Heart right ventricle (tissue), 16 donors: ENCODE results near the gene LRP1B. TPM values are rescaled to one million over a fixed set of nuclear protein-coding genes. Genes with fewer than 3 reads are reported as not detected.

ENCODE experiments used
- ATAC-seq, 8 donors: fragments of 200-7000 bp; cut with Tn5 transposase; one replicate each; pipeline ENCODE4 v1.9.1; 2020; ENCODE audit warnings: mild to moderate bottlenecking in 8 of 8, moderate library complexity in 8 of 8, moderate number of reproducible peaks in 1 of 8
- DNase-seq, 2 donors: peaks; one replicate each; pipeline ENCODE4 v3.0.0-alpha.2; 2020
- H3K27ac ChIP-seq, 10 donors: fragments of 200-600 bp; sonication (generic) in 2 of 10; one replicate each; pipeline versions ENCODE4 v1.5.0 to v1.8.0; 2020 to 2022; ENCODE audit warnings: mild to moderate bottlenecking in 3 of 10
- H3K27me3 ChIP-seq, 7 donors: fragments of 200-600 bp; one replicate each; pipeline ENCODE4 v1.8.0; 2021 to 2022; ENCODE audit warnings: mild to moderate bottlenecking in 2 of 7
- H3K36me3 ChIP-seq, 9 donors: fragments of 200-600 bp; sonication (generic) in 1 of 9; one replicate each; pipeline versions ENCODE4 v1.5.0 to v1.8.0; 2020 to 2022; ENCODE audit warnings: mild to moderate bottlenecking in 2 of 9
- H3K4me1 ChIP-seq, 9 donors: fragments of 200-600 bp; sonication (generic) in 1 of 9; one replicate each; pipeline versions ENCODE4 v1.5.0 to v1.8.0; 2020 to 2022; ENCODE audit warnings: mild to moderate bottlenecking in 4 of 9
- H3K4me3 ChIP-seq, 10 donors: fragments of 200-600 bp; sonication (generic) in 2 of 10; one replicate each; pipeline versions ENCODE4 v1.5.0 to v1.8.0; 2020 to 2022; ENCODE audit warnings: mild to moderate bottlenecking in 7 of 10, moderate library complexity in 2 of 10
- H3K9me3 ChIP-seq, 11 donors: fragments of 200-600 bp in 10 of 11; sonication (generic) in 2 of 11; one replicate each; pipeline versions ENCODE4 v1.5.0 to v1.8.0; 2013 to 2022; ENCODE audit warnings: mild to moderate bottlenecking in 2 of 11, control low read depth in 1 of 11, moderate library complexity in 1 of 11
- CTCF ChIP-seq, 9 donors: fragments of 200-600 bp; sonication (generic) in 2 of 9; IDR thresholded peaks; one replicate each; pipeline versions ENCODE4 v1.5.0 to v1.8.0; 2021 to 2022; ENCODE audit warnings: antibody characterized with exemption in 9 of 9, mild to moderate bottlenecking in 5 of 9, moderate library complexity in 1 of 9
- WGBS, 2 donors: extraction: QIAGEN DNeasy Blood & Tissue Kit; methylation state at CpG; one replicate each; pipeline ENCODE4 v1.1.7; 2013; ENCODE audit warnings: inconsistent platforms in 1 of 2; 5-methylcytosine and 5-hydroxymethylcytosine counted together
- intact Hi-C, 10 donors: fragments of 100-400 bp; cut with DNase I; formaldehyde crosslinking; loops; one replicate each; pipeline versions ENCODE4 v1.11.1 to v1.14.2; 2022
- polyA plus RNA-seq, 2 donors: library from polyadenylated mRNA; stranded (reverse); fragments of 200-250 nt; gene quantifications; one replicate each; pipeline ENCODE4 v1.2.3, GENCODE V29; 2013
- total RNA-seq, 10 donors: library from RNA; stranded (reverse); fragmentation: NEBNext Ultra II Directional in 3 of 10; extraction: Animal tissue kit (Norgen Biotek cat#: 25700) in 3 of 10; gene quantifications; one replicate each; pipeline versions ENCODE4 v1.2.1 to v1.2.4, GENCODE V29; 2021 to 2023
- donor health status: Arrhythmogenic right ventricular cardiomyopathy.
- donor health status: ischemic (EF 13 %, LVEDD 7.1; RV severe dilation, severe dysfunction).
- donor health status: healthy with polysubstance abuse.
- donor health status: DM: no; HTN: yes; CAD: no.
- donor health status: DM: no; HTN: no; CAD: no.
- donor health status: ischemic (EF 25% LVEDD 6.9; RV normal size, moderate dysfunction).
- donor health status: ischemic (EF 25% LVEDD 5.7; RV mildly dilated, moderate dysfunction).
- donor health status: healthy.
- donor health status: DM: yes; HTN: yes; CAD: no.
- donor health status: Ischemic cardiomyopathy.
- donor health status: ischemic (EF 35%, LVEDD 5.7; RV mildly dilated, moderate dysfunction).
- donor health status: nonischemic (EF 11% LVEDD 7.7; RV severe dilation, severe dysfunction).
- donor health status: DM: yes; HTN: yes; CAD: no.
- donor health status: PGD.
- donor health status: ischemic (EF 29% LVEDD 5.4; RV normal size, mild dysfunction).
- donor health status: nonischemic (EF 23%, LVEDD 6.1; RV moderate dilation, normal function).

The LRP1B gene
- total and polyA plus RNA-seq, 12 donors: 0.02 to 0.27 (median 0.14) TPM; not detected in 1

- no peak overlapping the region for H3K27ac ChIP-seq
- 74 to 86% methylated on average over 6 of the region's 6 CpGs for WGBS, 2 donors
- no peak for ATAC-seq
- no peaks in the 10 kb centered on the region for H3K4me1 ChIP-seq
- peaks cover 0 to 8% (median 0%) of the 10 kb centered on the region in 11 donors for H3K9me3 ChIP-seq
- H3K27me3 ChIP-seq: no peaks in the 10 kb centered on the region
- no peak for TF ChIP-seq CTCF (IDR thresholded peaks at IDR 0.05)
- no peak overlapping the region for H3K4me3 ChIP-seq
- DNase-seq: no peak
- no peaks in the 10 kb centered on the region for H3K36me3 ChIP-seq
- intact Hi-C loops: no loop called here
These were observed 1081.9 kb downstream of the LRP1B start for GRCh38 chr2:141048951-141049350.

GRCh38 chr2:141041281-141041680 is 1089.5 kb downstream of the LRP1B start:
- ATAC-seq (no peak), DNase-seq (no peak)
- peaks cover 0 to 5% (median 0%) of the 10 kb centered on the region in 11 donors for H3K9me3 ChIP-seq
- H3K36me3 ChIP-seq: no peaks in the 10 kb centered on the region
- no peak overlapping the region for H3K27ac ChIP-seq
- no peaks in the 10 kb centered on the region for H3K4me1 ChIP-seq
- intact Hi-C loops: no loop called here
- H3K4me3 ChIP-seq: no peak overlapping the region
- H3K27me3 ChIP-seq: no peaks in the 10 kb centered on the region
- TF ChIP-seq CTCF (IDR thresholded peaks at IDR 0.05): no peak
- 61 to 77% methylated on average over 1 of the region's 1 CpG for WGBS, 2 donors

- TF ChIP-seq CTCF (IDR thresholded peaks at IDR 0.05): no peak
- Histone ChIP-seq H3K4me3 (no peak overlapping the region), H3K27me3 (no peaks in the 10 kb centered on the region), H3K4me1 (no peaks in the 10 kb centered on the region), H3K27ac (no peak overlapping the region), H3K9me3 (peaks cover 0 to 4% (median 0%) of the 10 kb centered on the region in 11 donors), H3K36me3 (no peaks in the 10 kb centered on the region)
- ATAC-seq (no peak), DNase-seq (no peak)
- intact Hi-C loops: no loop called here
- WGBS, 2 donors: 54 to 75% methylated on average over 2 of the region's 2 CpGs
These were observed 1092.5 kb downstream of the LRP1B start for GRCh38 chr2:141038341-141038740.

GRCh38 chr2:141037361-141037760 is 1093.5 kb downstream of the LRP1B start:
- Histone ChIP-seq H3K4me1 (no peaks in the 10 kb centered on the region), H3K36me3 (no peaks in the 10 kb centered on the region), H3K4me3 (no peak overlapping the region), H3K27me3 (no peaks in the 10 kb centered on the region), H3K27ac (no peak overlapping the region), H3K9me3 (peaks cover 0 to 4% (median 0%) of the 10 kb centered on the region in 11 donors)
- intact Hi-C loops: no loop called here
- ATAC-seq (no peak), DNase-seq (no peak)
- TF ChIP-seq CTCF (IDR thresholded peaks at IDR 0.05): no peak
- WGBS, 2 donors: 74 to 79% methylated on average over 2 of the region's 2 CpGs
